Measurements from ENCODE around the gene UFM1. TPM values are rescaled to one million over a fixed set of nuclear protein-coding genes. Genes with fewer than 3 reads are reported as not detected.

The UFM1 gene
- total RNA-seq, 4 donors from 2014 or later = 22.6 to 53.8 (median 38.9) TPM

DNA sequence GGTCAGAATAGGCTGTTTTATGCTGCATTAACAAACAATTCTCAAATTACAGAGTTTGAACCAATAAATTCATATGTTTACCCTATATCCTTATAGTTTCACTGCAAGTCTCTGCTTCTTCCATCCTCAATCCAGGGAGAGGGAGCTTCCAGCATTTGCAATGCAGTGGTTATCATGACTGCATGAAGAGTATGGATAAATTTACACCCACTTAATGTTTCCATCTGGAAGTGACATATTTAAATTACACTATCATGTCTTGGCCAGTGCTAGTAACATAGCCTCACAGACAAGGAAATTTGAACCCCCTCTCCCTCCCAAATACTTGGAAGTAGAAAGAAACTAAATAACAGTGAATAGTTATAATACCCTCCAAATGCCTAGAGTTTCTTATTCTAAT, 33.5 kb upstream of the UFM1 start:
- DNase-seq = no peak
- no peak overlapping the region for H3K27ac ChIP-seq
- H3K4me1 ChIP-seq = no peaks in the 10 kb centered on the region
- no peak for TF ChIP-seq CTCF (IDR thresholded peaks at IDR 0.05)
- no peak for TF ChIP-seq POLR2A (IDR thresholded peaks at IDR 0.05)
- H3K27me3 ChIP-seq = no peaks in the 10 kb centered on the region
- H3K4me3 ChIP-seq = no peak overlapping the region
- no peaks in the 10 kb centered on the region for H3K9me3 ChIP-seq
- intact Hi-C loops (cut with DNase I) = no loop called here
- no peaks in the 10 kb centered on the region for H3K36me3 ChIP-seq

DNA sequence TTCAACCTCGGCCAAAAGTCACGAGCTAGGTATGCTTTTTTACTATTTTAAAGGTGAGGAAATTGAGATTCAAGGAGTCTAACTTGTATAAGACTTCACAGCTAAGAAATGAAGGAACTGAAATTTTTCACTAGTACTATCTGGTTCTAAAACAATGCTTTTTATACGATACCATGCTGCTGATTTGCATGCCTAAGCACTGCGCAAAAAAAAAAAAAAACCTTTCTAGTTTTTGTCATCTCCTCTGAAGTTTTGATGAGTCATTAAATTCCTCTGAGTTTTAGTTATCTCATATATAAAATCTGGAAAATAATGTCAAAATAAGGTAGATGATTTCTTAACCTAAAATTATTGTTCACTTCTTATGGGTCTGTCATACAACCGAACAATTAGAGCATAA, 28.0 kb upstream of the UFM1 start:
- TF ChIP-seq POLR2A (IDR thresholded peaks at IDR 0.05) = no peak
- TF ChIP-seq CTCF (IDR thresholded peaks at IDR 0.05) = no peak
- Histone ChIP-seq H3K27ac (no peak overlapping the region), H3K4me1 (no peaks in the 10 kb centered on the region), H3K4me3 (no peak overlapping the region), H3K27me3 (no peaks in the 10 kb centered on the region), H3K9me3 (no peaks in the 10 kb centered on the region), H3K36me3 (no peaks in the 10 kb centered on the region)
- intact Hi-C loops (cut with DNase I) = no loop called here
- 88 to 89% methylated on average over 5 of the region's 5 CpGs for WGBS, 2 donors
- DNase-seq = no peak

DNA sequence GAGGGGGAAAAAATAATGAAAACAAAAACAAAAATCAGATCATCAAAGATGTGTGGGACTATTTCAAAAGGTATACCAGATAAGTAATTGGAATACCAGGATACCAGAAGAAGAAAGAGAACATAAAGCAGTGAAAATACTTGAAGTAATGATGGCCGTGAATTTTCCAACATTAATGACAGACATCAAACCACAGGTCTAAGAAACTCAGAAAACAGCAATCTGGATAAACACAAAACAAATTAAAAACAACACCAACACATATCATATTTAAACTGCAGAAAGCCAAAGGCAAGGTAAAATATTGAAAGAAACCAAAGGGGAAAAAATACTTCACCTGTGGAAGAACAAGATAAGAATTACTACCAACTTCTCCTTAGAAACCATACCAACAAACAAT, 24.2 kb upstream of the UFM1 start:
- no peaks in the 10 kb centered on the region for H3K4me1 ChIP-seq
- no peak for DNase-seq
- 76 to 100% methylated on average over 1 of the region's 1 CpG for WGBS, 2 donors
- TF ChIP-seq CTCF (IDR thresholded peaks at IDR 0.05) (no peak), POLR2A (IDR thresholded peaks at IDR 0.05) (no peak)
- no peaks in the 10 kb centered on the region for H3K36me3 ChIP-seq
- H3K27ac ChIP-seq = no peak overlapping the region
- no peaks in the 10 kb centered on the region for H3K9me3 ChIP-seq
- intact Hi-C loops (cut with DNase I) = no loop called here
- H3K4me3 ChIP-seq = no peak overlapping the region
- H3K27me3 ChIP-seq = no peaks in the 10 kb centered on the region

DNA sequence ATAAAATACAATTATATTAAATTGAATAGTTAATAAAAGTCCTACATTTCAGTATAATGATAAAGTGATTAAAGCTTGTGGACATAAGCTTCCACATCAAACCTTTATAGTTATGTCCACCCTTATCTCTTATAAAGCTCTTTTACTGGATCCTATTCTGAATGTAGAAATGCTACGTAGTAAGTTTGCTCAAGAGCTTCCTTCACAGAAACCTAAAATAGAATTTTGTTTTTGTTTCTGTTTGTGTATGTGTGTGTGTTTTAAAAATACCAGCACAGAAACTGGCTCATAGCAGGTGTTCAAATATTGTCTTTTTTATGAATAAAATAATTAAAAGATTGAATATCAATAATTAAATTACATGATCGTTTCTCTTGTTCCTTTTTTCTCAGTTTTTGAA, 21.0 kb upstream of the UFM1 start:
- no peaks in the 10 kb centered on the region for H3K27me3 ChIP-seq
- TF ChIP-seq POLR2A (IDR thresholded peaks at IDR 0.05) (no peak), CTCF (IDR thresholded peaks at IDR 0.05) (no peak)
- no peak for DNase-seq
- intact Hi-C loops (cut with DNase I) = no loop called here
- H3K36me3 ChIP-seq = no peaks in the 10 kb centered on the region
- H3K9me3 ChIP-seq = no peaks in the 10 kb centered on the region
- no peak overlapping the region for H3K4me3 ChIP-seq
- WGBS, 2 donors = 82% methylated on average over 2 of the region's 2 CpGs
- no peaks in the 10 kb centered on the region for H3K4me1 ChIP-seq
- no peak overlapping the region for H3K27ac ChIP-seq

DNA sequence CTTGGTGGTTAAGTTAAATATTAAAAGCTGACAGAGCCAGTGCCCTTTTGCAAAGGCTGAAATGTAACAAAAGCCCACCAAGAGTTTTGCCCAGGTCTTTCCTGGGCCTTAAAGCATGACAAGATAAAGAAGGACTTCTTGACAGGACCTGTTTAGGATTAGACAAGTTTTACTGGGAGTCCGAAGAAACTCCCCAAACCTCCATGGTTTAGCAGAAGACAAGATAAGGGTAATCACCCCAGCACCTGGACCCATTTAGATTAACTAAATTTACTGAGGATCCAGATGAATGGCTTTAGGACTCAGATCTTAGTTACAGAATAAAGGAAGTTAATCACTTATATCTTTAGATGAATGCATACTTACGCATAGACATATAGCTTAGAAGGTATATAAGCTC, 14.8 kb upstream of the UFM1 start:
- Histone ChIP-seq H3K4me3 (no peak overlapping the region), H3K4me1 (no peaks in the 10 kb centered on the region), H3K9me3 (no peaks in the 10 kb centered on the region), H3K36me3 (no peaks in the 10 kb centered on the region), H3K27me3 (no peaks in the 10 kb centered on the region), H3K27ac (no peak overlapping the region)
- TF ChIP-seq POLR2A (IDR thresholded peaks at IDR 0.05) = no peak
- no peak for TF ChIP-seq CTCF (IDR thresholded peaks at IDR 0.05)
- 90 to 96% methylated on average over 2 of the region's 2 CpGs for WGBS, 2 donors
- intact Hi-C loops (cut with DNase I) = no loop called here
- DNase-seq = no peak

Measured in esophagus squamous epithelium (tissue), 5 donors.